Stimulated activated CD4-positive, alpha-beta T cell treated with anti-CD3 and anti-CD28 coated beads, Interleukin-15, amount 100 ng/mL, for 1 hour (primary cell): ENCODE results near the gene CCR5.
"Not testable (repeated sequence)": the region's sequence is repeated elsewhere in the genome, so short reads cannot be mapped to it uniquely, and the experiment has no call there.

Experiments
- DNase-seq, 2 donors: peaks; one replicate each; pipeline ENCODE4 v3.0.0-alpha.2; 2020; ENCODE audit warnings: low read depth in 1 of 2, low spot score in 1 of 2

The CCR5 gene

GRCh38 chr3:46383211-46383950, 12.6 kb downstream of the CCR5 start:
- DNase-seq, result no peak

GRCh38 chr3:46383951-46384330, 13.2 kb downstream of the CCR5 start:
- no peak for DNase-seq

GRCh38 chr3:46386205-46386604, 15.5 kb downstream of the CCR5 start:
- no peak for DNase-seq

GRCh38 chr3:46388847-46389246, 18.1 kb downstream of the CCR5 start:
- DNase-seq, result not testable (repeated sequence)

GRCh38 chr3:46389306-46389705, 18.6 kb downstream of the CCR5 start:
- DNase-seq, result no peak

- not testable (repeated sequence) for DNase-seq
These were observed 20.8 kb downstream of the CCR5 start for GRCh38 chr3:46391526-46391925.

- DNase-seq, result no peak
These were observed 22.3 kb downstream of the CCR5 start for GRCh38 chr3:46393011-46393410.

GRCh38 chr3:46393554-46394434, 23.0 kb downstream of the CCR5 start:
- no peak for DNase-seq

- DNase-seq, result no peak
These were observed 24.5 kb downstream of the CCR5 start for GRCh38 chr3:46395210-46395661.

- no peak for DNase-seq
These were observed 25.2 kb downstream of the CCR5 start for GRCh38 chr3:46395766-46396530.

GRCh38 chr3:46397111-46397510, 26.4 kb downstream of the CCR5 start:
- DNase-seq, result no peak

- DNase-seq, result no peak
These were observed 27.6 kb downstream of the CCR5 start for GRCh38 chr3:46398186-46398955.

GRCh38 chr3:46399098-46399497, 28.4 kb downstream of the CCR5 start:
- no peak for DNase-seq

- DNase-seq, result no peak
These were observed 28.8 kb downstream of the CCR5 start for GRCh38 chr3:46399557-46399956.

- DNase-seq, result no peak
These were observed 29.4 kb downstream of the CCR5 start for GRCh38 chr3:46400000-46400734.

GRCh38 chr3:46400846-46401245, 30.1 kb downstream of the CCR5 start:
- no peak for DNase-seq

- DNase-seq, result no peak
These were observed 30.8 kb downstream of the CCR5 start for GRCh38 chr3:46401579-46401978.

GRCh38 chr3:46402902-46403301, 32.2 kb downstream of the CCR5 start:
- DNase-seq, result not testable (repeated sequence)

- no peak for DNase-seq
These were observed 34.7 kb downstream of the CCR5 start for GRCh38 chr3:46405301-46406019.

GRCh38 chr3:46406443-46406787, 35.7 kb downstream of the CCR5 start:
- no peak for DNase-seq
